ENCODE data around the gene ACOXL.

ACOXL gene

DNA sequence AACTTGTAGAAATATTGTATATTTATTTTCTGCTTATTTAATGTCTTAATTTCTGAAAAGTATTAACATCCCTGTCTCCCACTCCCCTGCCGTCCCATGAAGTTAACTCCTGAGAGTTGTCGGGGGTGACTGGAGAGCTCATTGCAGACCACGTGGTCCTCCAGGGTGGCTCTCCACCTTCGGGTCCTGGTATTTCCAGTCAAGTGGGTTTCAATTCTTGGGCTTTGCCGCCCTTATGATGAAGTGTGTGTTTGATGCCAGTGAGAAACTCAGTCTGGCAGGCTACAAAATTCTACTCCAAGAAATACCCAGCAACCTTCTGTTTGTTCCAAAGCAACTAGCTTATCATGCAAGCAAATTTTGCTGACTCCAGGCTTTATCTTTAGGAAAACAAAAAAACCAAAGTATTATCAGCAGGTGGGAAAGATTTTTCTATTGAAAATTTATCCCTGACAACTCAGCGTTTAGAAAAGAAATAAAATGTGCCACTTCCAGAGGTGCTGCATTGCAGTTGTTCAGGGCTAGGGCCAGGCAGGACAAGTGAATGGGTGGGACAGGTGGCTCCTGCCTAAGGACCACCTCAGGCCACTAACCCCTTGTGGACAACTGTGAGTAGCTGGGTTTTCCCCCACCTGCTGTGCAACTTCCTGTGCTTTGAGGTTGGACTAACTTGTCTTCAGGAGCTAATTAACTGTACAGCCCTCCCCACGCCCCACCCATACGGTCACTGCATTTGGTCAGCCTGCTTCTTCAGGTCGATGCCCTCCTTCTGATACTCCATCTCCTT is 434.9 kb downstream of the ACOXL start:
- DNase-seq (ENCODE audit: low read depth): no peak

DNA sequence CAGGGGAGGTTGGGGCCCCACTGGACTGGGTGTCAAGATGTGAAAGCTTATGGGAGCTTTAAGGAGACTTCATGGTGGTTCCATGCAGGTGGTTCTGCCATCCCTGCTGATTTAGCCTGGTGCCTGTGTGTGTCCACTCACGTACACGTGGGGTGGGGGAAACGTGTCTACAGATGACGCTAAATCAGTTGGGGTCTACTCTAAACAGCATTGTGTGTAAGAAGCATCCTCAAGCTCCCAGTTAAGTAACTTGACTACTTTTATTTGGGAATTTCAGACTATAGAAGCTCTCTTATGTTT is 435.4 kb downstream of the ACOXL start:
- DNase-seq (ENCODE audit: low read depth): no peak

Data from fibroblast of the conjunctiva (primary cell).